ENCODE data around the gene MPP3. TPM values are rescaled to one million over a fixed set of nuclear protein-coding genes. Genes with fewer than 3 reads are reported as not detected.
"Not testable (repeated sequence)": the region's sequence is repeated elsewhere in the genome, so short reads cannot be mapped to it uniquely, and the experiment has no call there.

The MPP3 gene
- total and polyA plus RNA-seq, 4 donors, result 3.1 to 25.2 (median 15.2) TPM

- H3K27me3 ChIP-seq (ENCODE audit: control insufficient read depth in 1 of 2, insufficient read depth in 2 of 2, low read length in 1 of 2); H3K36me3 ChIP-seq (ENCODE audit: control insufficient read depth in 1 of 2, insufficient read depth in 2 of 2, low read length in 1 of 2); H3K4me3 ChIP-seq (ENCODE audit: low read length in 2 of 2); H3K27ac ChIP-seq (ENCODE audit: low read depth in 1 of 2, low read length in 2 of 2); intact Hi-C loops (cut with DNase I); ATAC-seq (ENCODE audit: low FRiP score); H3K4me1 ChIP-seq (ENCODE audit: control insufficient read depth in 1 of 2, insufficient read depth in 2 of 2, low read length in 2 of 2); H3K9me3 ChIP-seq (ENCODE audit: control insufficient read depth, low read length); DNase-seq: not testable (repeated sequence)
- 88 to 95% methylated on average over 8 to 9 of the region's 9 CpGs for WGBS, 2 donors
These were observed 34.9 kb downstream of the MPP3 start for GRCh38 chr17:43798024-43798423.

GRCh38 chr17:43792668-43793067 is 40.3 kb downstream of the MPP3 start:
- ATAC-seq (ENCODE audit: low FRiP score); H3K27ac ChIP-seq (ENCODE audit: low read depth in 1 of 2, low read length in 2 of 2); H3K27me3 ChIP-seq (ENCODE audit: control insufficient read depth in 1 of 2, insufficient read depth in 2 of 2, low read length in 1 of 2); DNase-seq; H3K36me3 ChIP-seq (ENCODE audit: control insufficient read depth in 1 of 2, insufficient read depth in 2 of 2, low read length in 1 of 2); H3K9me3 ChIP-seq (ENCODE audit: control insufficient read depth, low read length); H3K4me3 ChIP-seq (ENCODE audit: low read length in 2 of 2); intact Hi-C loops (cut with DNase I); H3K4me1 ChIP-seq (ENCODE audit: control insufficient read depth in 1 of 2, insufficient read depth in 2 of 2, low read length in 2 of 2): not testable (repeated sequence)
- WGBS, 2 donors, result 89 to 91% methylated on average over 4 of the region's 4 CpGs

GRCh38 chr17:43791589-43791988 is 41.4 kb downstream of the MPP3 start:
- WGBS, 2 donors, result 22 to 23% methylated on average over 3 of the region's 3 CpGs
- no peaks in the 10 kb centered on the region for H3K9me3 ChIP-seq (ENCODE audit: control insufficient read depth, low read length)
- no peak for ATAC-seq (ENCODE audit: low FRiP score)
- H3K4me3 ChIP-seq (ENCODE audit: low read length in 2 of 2), result no peak overlapping the region
- no peaks in the 10 kb centered on the region for H3K27me3 ChIP-seq (ENCODE audit: control insufficient read depth in 1 of 2, insufficient read depth in 2 of 2, low read length in 1 of 2)
- no peak for DNase-seq
- no peaks in the 10 kb centered on the region for H3K4me1 ChIP-seq (ENCODE audit: control insufficient read depth in 1 of 2, insufficient read depth in 2 of 2, low read length in 2 of 2)
- intact Hi-C loops (cut with DNase I), result no loop called here
- H3K36me3 ChIP-seq (ENCODE audit: control insufficient read depth in 1 of 2, insufficient read depth in 2 of 2, low read length in 1 of 2), result no peaks in the 10 kb centered on the region
- H3K27ac ChIP-seq (ENCODE audit: low read depth in 1 of 2, low read length in 2 of 2), result no peak overlapping the region

GRCh38 chr17:43790311-43790940 is 42.5 kb downstream of the MPP3 start:
- Histone ChIP-seq H3K4me3 (ENCODE audit: low read length in 2 of 2) (no peak overlapping the region), H3K4me1 (ENCODE audit: control insufficient read depth in 1 of 2, insufficient read depth in 2 of 2, low read length in 2 of 2) (no peaks in the 10 kb centered on the region), H3K27me3 (ENCODE audit: control insufficient read depth in 1 of 2, insufficient read depth in 2 of 2, low read length in 1 of 2) (no peaks in the 10 kb centered on the region), H3K36me3 (ENCODE audit: control insufficient read depth in 1 of 2, insufficient read depth in 2 of 2, low read length in 1 of 2) (no peaks in the 10 kb centered on the region), H3K9me3 (ENCODE audit: control insufficient read depth, low read length) (no peaks in the 10 kb centered on the region), H3K27ac (ENCODE audit: low read depth in 1 of 2, low read length in 2 of 2) (no peak overlapping the region)
- DNase-seq (no peak), ATAC-seq (ENCODE audit: low FRiP score) (no peak)
- WGBS, 2 donors, result 84% methylated on average over 13 to 14 of the region's 14 CpGs
- intact Hi-C loops (cut with DNase I), result no loop called here

GRCh38 chr17:43789482-43789881 is 43.5 kb downstream of the MPP3 start:
- WGBS, 2 donors, result 77 to 80% methylated on average over 1 of the region's 1 CpG
- ATAC-seq (ENCODE audit: low FRiP score), result no peak
- Histone ChIP-seq H3K36me3 (ENCODE audit: control insufficient read depth in 1 of 2, insufficient read depth in 2 of 2, low read length in 1 of 2) (no peaks in the 10 kb centered on the region), H3K4me3 (ENCODE audit: low read length in 2 of 2) (no peak overlapping the region), H3K9me3 (ENCODE audit: control insufficient read depth, low read length) (no peaks in the 10 kb centered on the region), H3K27me3 (ENCODE audit: control insufficient read depth in 1 of 2, insufficient read depth in 2 of 2, low read length in 1 of 2) (no peaks in the 10 kb centered on the region), H3K4me1 (ENCODE audit: control insufficient read depth in 1 of 2, insufficient read depth in 2 of 2, low read length in 2 of 2) (no peaks in the 10 kb centered on the region), H3K27ac (ENCODE audit: low read depth in 1 of 2, low read length in 2 of 2) (no peak overlapping the region)
- intact Hi-C loops (cut with DNase I), result no loop called here
- no peak for DNase-seq

GRCh38 chr17:43788540-43788939 is 44.4 kb downstream of the MPP3 start:
- H3K4me3 ChIP-seq (ENCODE audit: low read length in 2 of 2), result no peak overlapping the region
- H3K4me1 ChIP-seq (ENCODE audit: control insufficient read depth in 1 of 2, insufficient read depth in 2 of 2, low read length in 2 of 2), result no peaks in the 10 kb centered on the region
- intact Hi-C loops (cut with DNase I), result no loop called here

GRCh38 chr17:43787728-43788127 is 45.2 kb downstream of the MPP3 start:
- no peaks in the 10 kb centered on the region for H3K9me3 ChIP-seq (ENCODE audit: control insufficient read depth, low read length)
- no peaks in the 10 kb centered on the region for H3K4me1 ChIP-seq (ENCODE audit: control insufficient read depth in 1 of 2, insufficient read depth in 2 of 2, low read length in 2 of 2)
- no peak for DNase-seq
- H3K4me3 ChIP-seq (ENCODE audit: low read length in 2 of 2), result no peak overlapping the region
- H3K36me3 ChIP-seq (ENCODE audit: control insufficient read depth in 1 of 2, insufficient read depth in 2 of 2, low read length in 1 of 2), result no peaks in the 10 kb centered on the region
- ATAC-seq (ENCODE audit: low FRiP score), result no peak
- intact Hi-C loops (cut with DNase I), result no loop called here
- WGBS, 2 donors, result 64 to 65% methylated on average over 2 of the region's 2 CpGs
- H3K27ac ChIP-seq (ENCODE audit: low read depth in 1 of 2, low read length in 2 of 2), result no peak overlapping the region
- no peaks in the 10 kb centered on the region for H3K27me3 ChIP-seq (ENCODE audit: control insufficient read depth in 1 of 2, insufficient read depth in 2 of 2, low read length in 1 of 2)

More at GRCh38 chr17:43788540-43788939, 44.4 kb downstream of the MPP3 start:
- no peaks in the 10 kb centered on the region for H3K27me3 ChIP-seq (ENCODE audit: control insufficient read depth in 1 of 2, insufficient read depth in 2 of 2, low read length in 1 of 2)
- H3K27ac ChIP-seq (ENCODE audit: low read depth in 1 of 2, low read length in 2 of 2), result no peak overlapping the region
- no peak for DNase-seq
- no peak for ATAC-seq (ENCODE audit: low FRiP score)
- H3K9me3 ChIP-seq (ENCODE audit: control insufficient read depth, low read length), result no peaks in the 10 kb centered on the region
- no peaks in the 10 kb centered on the region for H3K36me3 ChIP-seq (ENCODE audit: control insufficient read depth in 1 of 2, insufficient read depth in 2 of 2, low read length in 1 of 2)
- 83 to 86% methylated on average over 5 of the region's 5 CpGs for WGBS, 2 donors

GRCh38 chr17:43784628-43785101 is 48.3 kb downstream of the MPP3 start:
- intact Hi-C loops (cut with DNase I), result loop anchor here (5.0 kb wide), 1 partner anchor 48 kb away; the partner anchor contains the start of gene MPP3 (in 2 of the 2)
- WGBS, 2 donors, result 67 to 72% methylated on average over 5 of the region's 5 CpGs
- ATAC-seq (ENCODE audit: low FRiP score), result no peak
- H3K4me1 ChIP-seq (ENCODE audit: control insufficient read depth in 1 of 2, insufficient read depth in 2 of 2, low read length in 2 of 2), result no peaks in the 10 kb centered on the region
- no peak overlapping the region for H3K4me3 ChIP-seq (ENCODE audit: low read length in 2 of 2)
- no peak for DNase-seq
- H3K9me3 ChIP-seq (ENCODE audit: control insufficient read depth, low read length), result no peaks in the 10 kb centered on the region
- H3K36me3 ChIP-seq (ENCODE audit: control insufficient read depth in 1 of 2, insufficient read depth in 2 of 2, low read length in 1 of 2), result no peaks in the 10 kb centered on the region
- H3K27me3 ChIP-seq (ENCODE audit: control insufficient read depth in 1 of 2, insufficient read depth in 2 of 2, low read length in 1 of 2), result no peaks in the 10 kb centered on the region
- H3K27ac ChIP-seq (ENCODE audit: low read depth in 1 of 2, low read length in 2 of 2), result no peak overlapping the region

- 84 to 85% methylated on average over 2 of the region's 2 CpGs for WGBS, 2 donors
- no peak overlapping the region for H3K27ac ChIP-seq (ENCODE audit: low read depth in 1 of 2, low read length in 2 of 2)
- no peaks in the 10 kb centered on the region for H3K9me3 ChIP-seq (ENCODE audit: control insufficient read depth, low read length)
- no peaks in the 10 kb centered on the region for H3K4me1 ChIP-seq (ENCODE audit: control insufficient read depth in 1 of 2, insufficient read depth in 2 of 2, low read length in 2 of 2)
- no peaks in the 10 kb centered on the region for H3K27me3 ChIP-seq (ENCODE audit: control insufficient read depth in 1 of 2, insufficient read depth in 2 of 2, low read length in 1 of 2)
- DNase-seq, result no peak
- no peak for ATAC-seq (ENCODE audit: low FRiP score)
- H3K4me3 ChIP-seq (ENCODE audit: low read length in 2 of 2), result no peak overlapping the region
- intact Hi-C loops (cut with DNase I), result loop anchor here (5.0 kb wide), 1 partner anchor 48 kb away; the partner anchor contains the start of gene MPP3 (in 2 of the 2)
- H3K36me3 ChIP-seq (ENCODE audit: control insufficient read depth in 1 of 2, insufficient read depth in 2 of 2, low read length in 1 of 2), result no peaks in the 10 kb centered on the region
These were observed 48.9 kb downstream of the MPP3 start for GRCh38 chr17:43784068-43784467.
